Islet of Langerhans (tissue), 1 donor: Measurements from ENCODE around the gene AGBL1.
"Not testable (repeated sequence)": the region's sequence is repeated elsewhere in the genome, so short reads cannot be mapped to it uniquely, and the experiment has no call there.

Source experiments
- FAIRE-seq: peaks from one replicate; lab custom pipeline; 2011; peaks lifted over from hg19 to GRCh38; lab: Jason Lieb, UNC

The AGBL1 gene

GRCh38 chr15:86968244-86968643 lies 888.6 kb downstream of the AGBL1 start:
- no peak for FAIRE-seq

GRCh38 chr15:86969364-86969763 lies 889.7 kb downstream of the AGBL1 start:
- no peak for FAIRE-seq

GRCh38 chr15:86973284-86973844 lies 893.7 kb downstream of the AGBL1 start:
- no peak for FAIRE-seq

GRCh38 chr15:86988033-86988432 lies 908.4 kb downstream of the AGBL1 start:
- FAIRE-seq = no peak

GRCh38 chr15:87021751-87022150 lies 942.1 kb downstream of the AGBL1 start:
- no peak for FAIRE-seq

GRCh38 chr15:87031540-87032230 lies 952.0 kb downstream of the AGBL1 start:
- no peak for FAIRE-seq

GRCh38 chr15:87032295-87032694 lies 952.6 kb downstream of the AGBL1 start:
- no peak for FAIRE-seq

- no peak for FAIRE-seq
Measured at GRCh38 chr15:87033056-87033455, 953.4 kb downstream of the AGBL1 start.

GRCh38 chr15:87034886-87035285 lies 955.2 kb downstream of the AGBL1 start:
- no peak for FAIRE-seq

GRCh38 chr15:87038404-87038803 lies 958.7 kb downstream of the AGBL1 start:
- FAIRE-seq = no peak

GRCh38 chr15:87042619-87043018 lies 962.9 kb downstream of the AGBL1 start:
- not testable (repeated sequence) for FAIRE-seq

GRCh38 chr15:87045746-87046145 lies 966.1 kb downstream of the AGBL1 start:
- no peak for FAIRE-seq

- FAIRE-seq = no peak
Measured at GRCh38 chr15:87047203-87047965, 967.7 kb downstream of the AGBL1 start.
